ENCODE results near the gene ELP6.

ELP6 gene

DNA sequence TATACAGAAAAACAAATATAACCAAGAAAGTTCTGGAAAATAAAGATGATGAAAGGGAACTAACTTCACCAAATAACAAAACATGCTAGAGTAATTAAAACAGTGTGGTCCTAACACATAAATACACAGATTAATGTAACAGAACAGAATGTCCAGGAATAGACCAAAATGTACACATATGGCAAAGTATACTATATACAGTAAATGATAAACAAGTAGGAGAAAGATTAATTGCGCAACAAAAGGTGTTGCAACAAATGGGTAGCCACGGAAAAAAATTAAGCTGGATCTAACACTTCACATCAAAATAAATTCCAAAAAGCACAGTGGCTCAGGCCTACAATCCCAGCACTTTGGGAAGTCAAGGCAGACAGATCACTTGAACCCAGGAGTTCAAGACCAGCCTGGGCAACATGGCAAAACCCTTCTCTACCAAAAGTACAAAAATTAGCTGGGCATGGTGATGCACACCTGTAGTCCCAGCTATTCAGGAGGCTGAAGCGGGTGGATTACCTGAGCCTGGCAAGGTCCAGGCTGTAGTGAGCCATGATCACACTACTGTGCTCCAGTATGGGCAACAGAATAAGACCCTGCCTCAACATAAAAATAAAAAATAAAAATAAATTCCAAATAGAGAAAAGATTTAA, 57.6 kb downstream of the ELP6 start:
- no peak for DNase-seq

DNA sequence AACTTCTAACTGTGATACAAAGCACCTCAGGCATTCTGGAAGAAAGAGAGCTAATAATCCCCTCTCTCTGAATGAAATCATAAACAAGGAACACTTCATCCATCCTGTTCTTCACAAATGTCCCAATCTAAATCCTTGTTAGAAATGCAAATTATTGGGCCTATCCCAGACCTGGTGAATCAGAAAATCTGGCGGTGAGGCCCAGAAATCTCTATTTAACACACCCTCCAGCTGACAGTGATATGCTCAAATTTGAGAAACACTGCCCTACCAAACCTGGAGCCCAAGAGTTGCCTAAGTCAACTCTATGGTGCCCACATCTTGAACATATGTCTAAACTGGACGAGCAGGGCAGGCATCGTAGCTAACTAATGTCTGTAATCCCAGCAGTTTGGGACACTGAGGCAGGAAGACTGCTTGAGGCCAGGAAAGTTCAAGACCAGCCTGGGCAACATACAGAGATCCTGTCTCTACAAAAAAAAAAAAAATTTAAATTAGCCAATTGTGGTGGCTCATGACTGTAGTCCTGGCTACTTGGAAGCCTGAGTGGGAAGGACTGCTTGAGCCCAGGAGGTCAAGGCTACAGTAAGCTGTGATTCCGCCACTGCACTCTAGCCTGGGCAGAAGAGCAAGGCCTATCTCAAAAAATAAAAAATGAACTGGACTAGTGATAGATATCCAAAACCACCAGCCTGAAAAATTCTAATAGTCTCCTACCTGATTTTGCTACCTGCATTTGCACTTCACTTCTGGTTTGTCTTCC, 60.9 kb downstream of the ELP6 start:
- no peak for DNase-seq
